IPS-18a (cell line): ENCODE data around the gene QARS1.
A peak's percentile ranks its signal among the peaks of the same experiment; 100 is the strongest.

Experiments
- H3K27ac ChIP-seq: one replicate; pipeline ENCODE4 v1.5.1; 2013; ENCODE audit warnings: low read length
- H3K27me3 ChIP-seq: one replicate; pipeline ENCODE4 v1.6.1; 2013; ENCODE audit warnings: mild to moderate bottlenecking, low read length; ENCODE audit not compliant: control insufficient read depth, insufficient read depth
- H3K36me3 ChIP-seq: one replicate; pipeline ENCODE4 v1.6.1; 2013; ENCODE audit warnings: low read depth, low read length; ENCODE audit not compliant: control insufficient read depth
- H3K4me1 ChIP-seq: one replicate; pipeline ENCODE4 v1.6.1; 2013; ENCODE audit warnings: low read depth, low read length; ENCODE audit not compliant: control insufficient read depth
- H3K4me3 ChIP-seq: one replicate; pipeline ENCODE4 v1.5.1; 2013; ENCODE audit warnings: low read length
- H3K9ac ChIP-seq: one replicate; pipeline ENCODE4 v1.6.1; 2013; ENCODE audit warnings: mild to moderate bottlenecking, low read length, moderate library complexity
- H3K9me3 ChIP-seq: one replicate; pipeline ENCODE4 v1.6.1; 2013; ENCODE audit warnings: low read depth, low read length; ENCODE audit not compliant: control insufficient read depth

QARS1 gene

GRCh38 chr3:49119439-49119838, 14.9 kb upstream of the QARS1 start:
- peak overlapping the region; percentile 75 for H3K9ac ChIP-seq
- peaks cover 4% of the 10 kb centered on the region for H3K4me1 ChIP-seq
- H3K27ac ChIP-seq: no peak overlapping the region
- H3K9me3 ChIP-seq: no peaks in the 10 kb centered on the region
- peak overlapping the region; percentile 67 for H3K4me3 ChIP-seq
- peaks cover 49% of the 10 kb centered on the region for H3K36me3 ChIP-seq
- no peaks in the 10 kb centered on the region for H3K27me3 ChIP-seq

GRCh38 chr3:49119036-49119435, 14.5 kb upstream of the QARS1 start:
- no peak overlapping the region for H3K27ac ChIP-seq
- H3K36me3 ChIP-seq: peaks cover 53% of the 10 kb centered on the region
- no peak overlapping the region for H3K9ac ChIP-seq
- no peaks in the 10 kb centered on the region for H3K27me3 ChIP-seq
- no peaks in the 10 kb centered on the region for H3K9me3 ChIP-seq
- no peak overlapping the region for H3K4me3 ChIP-seq
- H3K4me1 ChIP-seq: peaks cover 4% of the 10 kb centered on the region

- no peak overlapping the region for H3K9ac ChIP-seq
- no peak overlapping the region for H3K27ac ChIP-seq
- H3K36me3 ChIP-seq: peaks cover 80% of the 10 kb centered on the region
- H3K4me1 ChIP-seq: no peaks in the 10 kb centered on the region
- no peaks in the 10 kb centered on the region for H3K27me3 ChIP-seq
- no peak overlapping the region for H3K4me3 ChIP-seq
- H3K9me3 ChIP-seq: no peaks in the 10 kb centered on the region
Measured at GRCh38 chr3:49112262-49112661, 7.7 kb upstream of the QARS1 start.

GRCh38 chr3:49111347-49111746, 6.8 kb upstream of the QARS1 start:
- H3K36me3 ChIP-seq: peaks cover 72% of the 10 kb centered on the region
- no peaks in the 10 kb centered on the region for H3K9me3 ChIP-seq
- H3K27ac ChIP-seq: no peak overlapping the region
- H3K27me3 ChIP-seq: no peaks in the 10 kb centered on the region
- H3K4me3 ChIP-seq: no peak overlapping the region
- H3K4me1 ChIP-seq: no peaks in the 10 kb centered on the region
- no peak overlapping the region for H3K9ac ChIP-seq

- H3K4me1 ChIP-seq: no peaks in the 10 kb centered on the region
- H3K9ac ChIP-seq: no peak overlapping the region
- H3K36me3 ChIP-seq: peaks cover 66% of the 10 kb centered on the region
- H3K27me3 ChIP-seq: no peaks in the 10 kb centered on the region
- no peaks in the 10 kb centered on the region for H3K9me3 ChIP-seq
- no peak overlapping the region for H3K27ac ChIP-seq
- H3K4me3 ChIP-seq: no peak overlapping the region
Measured at GRCh38 chr3:49110780-49111179, 6.2 kb upstream of the QARS1 start.

- peaks cover 44% of the 10 kb centered on the region for H3K36me3 ChIP-seq
- peaks cover 5% of the 10 kb centered on the region for H3K4me1 ChIP-seq
- H3K9me3 ChIP-seq: no peaks in the 10 kb centered on the region
- H3K27me3 ChIP-seq: no peaks in the 10 kb centered on the region
- no peak overlapping the region for H3K4me3 ChIP-seq
- no peak overlapping the region for H3K27ac ChIP-seq
- H3K9ac ChIP-seq: no peak overlapping the region
Measured at GRCh38 chr3:49108346-49108745, 3.8 kb upstream of the QARS1 start.

GRCh38 chr3:49104052-49104426, 518 bp downstream of the QARS1 start:
- Histone ChIP-seq H3K36me3 (peaks cover 46% of the 10 kb centered on the region), H3K27ac (peak overlapping the region; percentile 98)

GRCh38 chr3:49100046-49100615, 4.4 kb downstream of the QARS1 start:
- Histone ChIP-seq H3K4me3 (no peak overlapping the region), H3K9ac (no peak overlapping the region), H3K27me3 (no peaks in the 10 kb centered on the region), H3K4me1 (peaks cover 5% of the 10 kb centered on the region), H3K27ac (no peak overlapping the region), H3K36me3 (peaks cover 60% of the 10 kb centered on the region), H3K9me3 (no peaks in the 10 kb centered on the region)

More at GRCh38 chr3:49104052-49104426, 518 bp downstream of the QARS1 start:
- Histone ChIP-seq H3K9me3 (no peaks in the 10 kb centered on the region), H3K27me3 (no peaks in the 10 kb centered on the region), H3K4me3 (peak overlapping the region; percentile 76), H3K4me1 (peaks cover 5% of the 10 kb centered on the region), H3K9ac (peak overlapping the region; percentile 95)

- Histone ChIP-seq H3K4me3 (no peak overlapping the region), H3K4me1 (peaks cover 5% of the 10 kb centered on the region), H3K9me3 (no peaks in the 10 kb centered on the region), H3K36me3 (peaks cover 60% of the 10 kb centered on the region), H3K27ac (no peak overlapping the region), H3K27me3 (no peaks in the 10 kb centered on the region), H3K9ac (no peak overlapping the region)
Measured at GRCh38 chr3:49098910-49099630, 5.5 kb downstream of the QARS1 start.

- Histone ChIP-seq H3K9ac (no peak overlapping the region), H3K27ac (no peak overlapping the region), H3K9me3 (no peaks in the 10 kb centered on the region), H3K27me3 (no peaks in the 10 kb centered on the region), H3K36me3 (peaks cover 60% of the 10 kb centered on the region), H3K4me1 (no peaks in the 10 kb centered on the region), H3K4me3 (no peak overlapping the region)
Measured at GRCh38 chr3:49098429-49098828, 6.1 kb downstream of the QARS1 start.

- Histone ChIP-seq H3K27me3 (no peaks in the 10 kb centered on the region), H3K9ac (peak within 1 kb of the TSS; percentile 89), H3K36me3 (peaks cover 22% of the 10 kb centered on the region), H3K4me3 (peak within 1 kb of the TSS; percentile 97), H3K4me1 (peaks cover 7% of the 10 kb centered on the region), H3K9me3 (no peaks in the 10 kb centered on the region), H3K27ac (peak within 1 kb of the TSS; percentile 77)
Measured at GRCh38 chr3:49093853-49094767, 10.4 kb downstream of the QARS1 start, which contains the start of gene QRICH1. QRICH1 (minus strand) TSS chr3:49094071; CDS start chr3:49077017, 17,054 bp downstream.
